Gastrocnemius medialis (tissue), 4 donors: Measurements from ENCODE around the gene MYLK. TPM values are rescaled to one million over a fixed set of nuclear protein-coding genes. Genes with fewer than 3 reads are reported as not detected.

Experiments
- ATAC-seq, 2 donors: fragments of 150-250 bp; one replicate each; pipeline ENCODE4 v1.9.1; 2016
- DNase-seq, 2 donors: peaks; one replicate each; pipeline ENCODE4 v3.0.0-alpha.2; 2019
- H3K27ac ChIP-seq, 4 donors: fragments of 200-600 bp; sonication (generic); 1 replicate in 1 of 4; 2 replicates in 3 of 4; pipeline ENCODE4 v1.5.1; 2016 to 2018; ENCODE audit warnings: mild to moderate bottlenecking in 2 of 4, moderate library complexity in 1 of 4
- H3K27me3 ChIP-seq, 3 donors: fragments of 200-600 bp; sonication (generic) in 2 of 3; 1 replicate in 1 of 3; 2 replicates in 2 of 3; pipeline versions ENCODE4 v1.5.1 to v1.6.0; 2016 to 2019; ENCODE audit warnings: mild to moderate bottlenecking in 1 of 3, moderate library complexity in 1 of 3
- H3K36me3 ChIP-seq, 2 donors: fragments of 200-600 bp; sonication (generic) in 1 of 2; one replicate each; pipeline ENCODE4 v1.5.1; 2017 to 2018
- H3K4me1 ChIP-seq, 2 donors: fragments of 200-600 bp; sonication (generic) in 1 of 2; one replicate each; pipeline ENCODE4 v1.5.1; 2016 to 2017; ENCODE audit warnings: mild to moderate bottlenecking in 2 of 2
- H3K4me3 ChIP-seq, 4 donors: fragments of 200-600 bp; sonication (generic) in 3 of 4; 1 replicate in 1 of 4; 2 replicates in 3 of 4; pipeline ENCODE4 v1.5.1; 2016 to 2019; ENCODE audit warnings: mild to moderate bottlenecking in 2 of 4
- H3K9me3 ChIP-seq, 3 donors: fragments of 200-600 bp; sonication (generic) in 2 of 3; 1 replicate in 1 of 3; 2 replicates in 2 of 3; pipeline ENCODE4 v1.5.1; 2016 to 2019
- POLR2A ChIP-seq, 2 donors: fragments of 450-650 bp; IDR thresholded peaks; one replicate each; pipeline ENCODE4 v1.6.1; 2017; ENCODE audit warnings: antibody characterized with exemption in 2 of 2, mild to moderate bottlenecking in 2 of 2, moderate library complexity in 2 of 2
- in situ Hi-C, 4 donors: fragments of 200-750 bp; cut with MboI; loops; one replicate each; pipeline versions ENCODE4 v1.15.0 to v1.8.0; 2017; ENCODE audit warnings: low sequenced_read_pairs in 4 of 4
- intact Hi-C: fragments of 100-400 bp; cut with DNase I; formaldehyde crosslinking; loops from one replicate; pipeline ENCODE4 v1.15.1; 2023; ENCODE audit warnings: low total_unique reads
- total RNA-seq, 4 donors: library from RNA; depleted of rRNA; stranded (reverse); fragments of >200 nt; gene quantifications; one replicate each; pipeline versions ENCODE4 v1.1.0 to v1.2.3, GENCODE V29; 2016
- TF ChIP-seq, protein P1 (sequence below), 5 experiments: fragments of 450-650 bp in 3 of 5; fragments of 200-600 bp in 2 of 5; sonication (generic) in 2 of 5; IDR thresholded peaks in 4 of 5; conservative IDR thresholded peaks in 1 of 5; 1 replicate in 4 of 5; 2 replicates in 1 of 5; pipeline ENCODE4 v1.5.1; 2016 to 2019; ENCODE audit warnings: antibody characterized with exemption in 5 of 5, mild to moderate bottlenecking in 3 of 5, moderate library complexity in 3 of 5

Gene MYLK
- total RNA-seq, 4 donors from 2014 or later = 5.6 to 19.6 (median 8.8) TPM

DNA sequence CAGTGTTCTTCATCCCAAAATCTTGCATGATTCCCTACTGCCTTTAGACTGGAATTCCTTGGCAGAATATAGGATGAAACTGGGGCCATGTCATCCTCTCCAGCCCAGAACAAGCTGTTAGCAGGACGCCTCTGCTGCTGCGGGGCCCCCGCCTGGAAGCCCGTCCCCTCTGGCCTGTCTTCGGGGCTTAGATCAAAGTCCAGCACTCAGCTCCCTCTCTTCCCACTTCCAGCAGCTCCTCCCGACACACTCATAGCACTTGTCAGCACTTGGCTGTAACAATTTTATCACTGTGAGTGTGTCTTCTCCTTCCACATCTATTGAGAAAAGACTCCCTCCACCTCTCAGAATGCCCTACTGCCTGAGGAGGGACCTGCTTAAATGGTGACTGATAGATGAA lies 187.3 kb downstream of the MYLK start:
- H3K27ac ChIP-seq = peak overlapping the region in 3 of 4 donors; percentile 59 to 78 (median 64)
- no peaks in the 10 kb centered on the region for H3K27me3 ChIP-seq
- DNase-seq (no peak), ATAC-seq (no peak)
- peaks cover 8 to 21% of the 10 kb centered on the region in 2 donors for H3K4me1 ChIP-seq
- TF ChIP-seq, protein P1, sequence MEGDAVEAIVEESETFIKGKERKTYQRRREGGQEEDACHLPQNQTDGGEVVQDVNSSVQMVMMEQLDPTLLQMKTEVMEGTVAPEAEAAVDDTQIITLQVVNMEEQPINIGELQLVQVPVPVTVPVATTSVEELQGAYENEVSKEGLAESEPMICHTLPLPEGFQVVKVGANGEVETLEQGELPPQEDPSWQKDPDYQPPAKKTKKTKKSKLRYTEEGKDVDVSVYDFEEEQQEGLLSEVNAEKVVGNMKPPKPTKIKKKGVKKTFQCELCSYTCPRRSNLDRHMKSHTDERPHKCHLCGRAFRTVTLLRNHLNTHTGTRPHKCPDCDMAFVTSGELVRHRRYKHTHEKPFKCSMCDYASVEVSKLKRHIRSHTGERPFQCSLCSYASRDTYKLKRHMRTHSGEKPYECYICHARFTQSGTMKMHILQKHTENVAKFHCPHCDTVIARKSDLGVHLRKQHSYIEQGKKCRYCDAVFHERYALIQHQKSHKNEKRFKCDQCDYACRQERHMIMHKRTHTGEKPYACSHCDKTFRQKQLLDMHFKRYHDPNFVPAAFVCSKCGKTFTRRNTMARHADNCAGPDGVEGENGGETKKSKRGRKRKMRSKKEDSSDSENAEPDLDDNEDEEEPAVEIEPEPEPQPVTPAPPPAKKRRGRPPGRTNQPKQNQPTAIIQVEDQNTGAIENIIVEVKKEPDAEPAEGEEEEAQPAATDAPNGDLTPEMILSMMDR (IDR thresholded peaks at IDR 0.05 in 4 of 5, conservative IDR thresholded peaks at IDR 0.05 in 1 of 5) = no peak
- no peak for TF ChIP-seq POLR2A (IDR thresholded peaks at IDR 0.05)
- H3K36me3 ChIP-seq = no peaks in the 10 kb centered on the region
- intact Hi-C loops = no loop called here
- in situ Hi-C loops = no loop called here
- H3K9me3 ChIP-seq = no peaks in the 10 kb centered on the region
- peak overlapping the region in 1 of 4 donors; percentile 13 for H3K4me3 ChIP-seq

GRCh38 chr3:123695731-123696640 lies 188.1 kb downstream of the MYLK start:
- no peaks in the 10 kb centered on the region for H3K27me3 ChIP-seq
- DNase-seq = no peak
- H3K4me1 ChIP-seq = peaks cover 8 to 27% of the 10 kb centered on the region in 2 donors
- no peaks in the 10 kb centered on the region for H3K36me3 ChIP-seq
- no peak for ATAC-seq
- peak overlapping the region; percentile 55 to 78 (median 62) for H3K27ac ChIP-seq
- intact Hi-C loops = no loop called here
- TF ChIP-seq, protein P1 (IDR thresholded peaks at IDR 0.05 in 4 of 5, conservative IDR thresholded peaks at IDR 0.05 in 1 of 5) = no peak
- no peak for TF ChIP-seq POLR2A (IDR thresholded peaks at IDR 0.05)
- in situ Hi-C loops = no loop called here
- no peaks in the 10 kb centered on the region for H3K9me3 ChIP-seq
- peak overlapping the region in 1 of 4 donors; percentile 13 for H3K4me3 ChIP-seq

GRCh38 chr3:123695152-123695551 lies 189.0 kb downstream of the MYLK start:
- Histone ChIP-seq H3K9me3 (no peaks in the 10 kb centered on the region), H3K27ac (peak overlapping the region; percentile 55 to 78 (median 62)), H3K4me1 (peaks cover 8 to 27% of the 10 kb centered on the region in 2 donors), H3K27me3 (no peaks in the 10 kb centered on the region), H3K4me3 (no peak overlapping the region), H3K36me3 (no peaks in the 10 kb centered on the region)
- no peak for TF ChIP-seq POLR2A (IDR thresholded peaks at IDR 0.05)
- TF ChIP-seq, protein P1 (IDR thresholded peaks at IDR 0.05 in 4 of 5, conservative IDR thresholded peaks at IDR 0.05 in 1 of 5) = no peak
- intact Hi-C loops (no loop called here), in situ Hi-C loops (no loop called here)
- DNase-seq (no peak), ATAC-seq (no peak)

GRCh38 chr3:123694366-123695087 lies 189.6 kb downstream of the MYLK start:
- DNase-seq (no peak), ATAC-seq (peak in 1 of 2 donors; percentile 29)
- intact Hi-C loops = no loop called here
- Histone ChIP-seq H3K27ac (peak overlapping the region; percentile 55 to 78 (median 62)), H3K4me1 (peaks cover 8 to 27% of the 10 kb centered on the region in 2 donors), H3K9me3 (no peaks in the 10 kb centered on the region), H3K27me3 (no peaks in the 10 kb centered on the region), H3K36me3 (no peaks in the 10 kb centered on the region), H3K4me3 (no peak overlapping the region)
- no peak for TF ChIP-seq POLR2A (IDR thresholded peaks at IDR 0.05)
- TF ChIP-seq, protein P1 (IDR thresholded peaks at IDR 0.05 in 4 of 5, conservative IDR thresholded peaks at IDR 0.05 in 1 of 5) = no peak
- in situ Hi-C loops = no loop called here
